Neural progenitor cell (in vitro differentiated cells): ENCODE results near the gene SMIM29. TPM values are rescaled to one million over a fixed set of nuclear protein-coding genes. Genes with fewer than 3 reads are reported as not detected.

Experiments used
- DNase-seq: peaks from one replicate; pipeline ENCODE4 v3.0.0-alpha.2; 2016; ENCODE audit warnings: low spot score
- H2AFZ ChIP-seq: fragments of 200-600 bp; sonication (generic); replicated peaks from 2 replicates; pipeline ENCODE4 v1.6.1; 2016; ENCODE audit warnings: antibody characterized with exemption
- H3F3A ChIP-seq: fragments of 200-600 bp; sonication (generic); 2 replicates; pipeline ENCODE4 v1.6.1; 2016; ENCODE audit warnings: antibody characterized with exemption, low read depth
- H3K27ac ChIP-seq: fragments of 200-600 bp; sonication (generic); 2 replicates; pipeline ENCODE4 v1.5.1; 2016; ENCODE audit warnings: mild to moderate bottlenecking
- H3K27me3 ChIP-seq: fragments of 200-600 bp; sonication (generic); 2 replicates; pipeline ENCODE4 v1.6.1; 2016; ENCODE audit warnings: mild to moderate bottlenecking, moderate library complexity
- H3K36me3 ChIP-seq: fragments of 200-600 bp; sonication (generic); 2 replicates; pipeline ENCODE4 v1.5.1; 2016
- H3K4me1 ChIP-seq: fragments of 200-600 bp; sonication (generic); 2 replicates; pipeline ENCODE4 v1.6.1; 2016; ENCODE audit warnings: mixed run types
- H3K4me2 ChIP-seq: fragments of 200-600 bp; sonication (generic); 2 replicates; pipeline ENCODE4 v1.6.1; 2016
- H3K4me3 ChIP-seq: fragments of 200-600 bp; sonication (generic); 2 replicates; pipeline ENCODE4 v1.5.1; 2016
- H3K79me2 ChIP-seq: fragments of 200-600 bp; sonication (generic); 2 replicates; pipeline ENCODE4 v1.6.1; 2016; ENCODE audit warnings: low read depth
- H3K9ac ChIP-seq: fragments of 200-600 bp; sonication (generic); 2 replicates; pipeline ENCODE4 v1.6.1; 2016
- H3K9me3 ChIP-seq: fragments of 200-600 bp; sonication (generic); 2 replicates; pipeline ENCODE4 v1.5.1; 2016; ENCODE audit warnings: low read depth
- H4K20me1 ChIP-seq: fragments of 200-600 bp; sonication (generic); 2 replicates; pipeline ENCODE4 v1.6.1; 2016; ENCODE audit warnings: low read depth
- H3K27ac Mint-ChIP-seq: 3 replicates; pipeline ENCODE4 v1.8.0; 2021; ENCODE audit warnings: mixed read lengths
- H3K27me3 Mint-ChIP-seq: 2 replicates; pipeline ENCODE4 v1.8.0; 2022; ENCODE audit warnings: low read depth, mild to moderate bottlenecking, inconsistent platforms, moderate library complexity, mixed read lengths; ENCODE audit not compliant: insufficient read depth
- H3K36me3 Mint-ChIP-seq: 3 replicates; pipeline ENCODE4 v1.8.0; 2021; ENCODE audit warnings: mixed read lengths
- H3K4me1 Mint-ChIP-seq: 3 replicates; pipeline ENCODE4 v1.8.0; 2021; ENCODE audit warnings: mixed read lengths
- H3K4me3 Mint-ChIP-seq: 3 replicates; pipeline ENCODE4 v1.8.0; 2021; ENCODE audit warnings: mild to moderate bottlenecking, moderate library complexity, mixed read lengths
- H3K9me3 Mint-ChIP-seq: 3 replicates; pipeline ENCODE4 v1.8.0; 2020; ENCODE audit warnings: mixed read lengths
- CTCF ChIP-seq: fragments of 200-600 bp; sonication (generic); IDR thresholded peaks from 2 replicates; pipeline ENCODE4 v1.5.1; 2017; ENCODE audit warnings: antibody characterized with exemption, mild to moderate bottlenecking
- EZH2 ChIP-seq: fragments of 200-600 bp; sonication (generic); IDR thresholded peaks from 2 replicates; pipeline ENCODE4 v1.6.1; 2017; ENCODE audit warnings: antibody characterized with exemption, mild to moderate bottlenecking, moderate library complexity
- EZH2phosphoT487 ChIP-seq: fragments of 200-600 bp; sonication (generic); IDR thresholded peaks from 2 replicates; pipeline ENCODE4 v1.6.1; 2017; ENCODE audit warnings: antibody characterized with exemption
- total RNA-seq: library from RNA; depleted of rRNA; stranded (reverse); fragments of >200 nt; gene quantifications from 2 replicates; pipeline ENCODE4 v1.2.3, GENCODE V29; 2015; ENCODE audit warnings: low replicate concordance

Gene SMIM29
- total RNA-seq, 1 donor from 2014 or later = 2.4 TPM

GRCh38 chr6:34232901-34233300 lies 15.9 kb downstream of the SMIM29 start:
- H3K4me3 Mint-ChIP-seq = no peak overlapping the region
- Histone ChIP-seq H3K27ac (no peak overlapping the region), H3F3A (peaks cover 38% of the 10 kb centered on the region), H2AFZ (no peak overlapping the region), H3K27me3 (no peaks in the 10 kb centered on the region), H3K4me3 (no peak overlapping the region), H3K79me2 (peaks cover 30% of the 10 kb centered on the region), H3K4me1 (peaks cover 12% of the 10 kb centered on the region), H3K4me2 (no peak overlapping the region), H4K20me1 (peaks cover 4% of the 10 kb centered on the region), H3K36me3 (no peaks in the 10 kb centered on the region), H3K9me3 (no peaks in the 10 kb centered on the region), H3K9ac (no peak overlapping the region)
- no peak for TF ChIP-seq EZH2phosphoT487
- TF ChIP-seq CTCF = no peak
- no peak for TF ChIP-seq EZH2
- H3K27ac Mint-ChIP-seq = no peak overlapping the region
- H3K27me3 Mint-ChIP-seq = peaks cover 5% of the 10 kb centered on the region
- peaks cover 23% of the 10 kb centered on the region for H3K4me1 Mint-ChIP-seq
- H3K9me3 Mint-ChIP-seq = no peaks in the 10 kb centered on the region
- no peak for DNase-seq
- H3K36me3 Mint-ChIP-seq = no peaks in the 10 kb centered on the region

- Histone ChIP-seq H2AFZ (no peak overlapping the region), H3K36me3 (no peaks in the 10 kb centered on the region), H3K9me3 (no peaks in the 10 kb centered on the region), H4K20me1 (no peaks in the 10 kb centered on the region), H3K79me2 (peaks cover 21% of the 10 kb centered on the region), H3K27ac (no peak overlapping the region), H3K4me3 (no peak overlapping the region), H3K27me3 (no peaks in the 10 kb centered on the region), H3K4me1 (peaks cover 22% of the 10 kb centered on the region), H3K4me2 (no peak overlapping the region), H3K9ac (no peak overlapping the region), H3F3A (peaks cover 33% of the 10 kb centered on the region)
- Mint-ChIP-seq H3K4me3 (no peak overlapping the region), H3K9me3 (no peaks in the 10 kb centered on the region), H3K4me1 (peaks cover 34% of the 10 kb centered on the region), H3K27ac (peak overlapping the region; percentile 76), H3K36me3 (no peaks in the 10 kb centered on the region), H3K27me3 (peaks cover 5% of the 10 kb centered on the region)
- TF ChIP-seq EZH2 (no peak), CTCF (no peak), EZH2phosphoT487 (no peak)
- DNase-seq = no peak
Measured at GRCh38 chr6:34231566-34232336, 17.1 kb downstream of the SMIM29 start.

GRCh38 chr6:34230653-34231371 lies 18.0 kb downstream of the SMIM29 start:
- H3K4me1 Mint-ChIP-seq = peaks cover 37% of the 10 kb centered on the region
- Histone ChIP-seq H3K9me3 (no peaks in the 10 kb centered on the region), H3K4me1 (peaks cover 28% of the 10 kb centered on the region), H3K9ac (no peak overlapping the region), H3K36me3 (no peaks in the 10 kb centered on the region), H3F3A (peaks cover 25% of the 10 kb centered on the region), H3K4me3 (no peak overlapping the region), H3K27ac (no peak overlapping the region), H3K79me2 (peaks cover 12% of the 10 kb centered on the region), H3K4me2 (no peak overlapping the region), H4K20me1 (no peaks in the 10 kb centered on the region), H3K27me3 (no peaks in the 10 kb centered on the region), H2AFZ (no peak overlapping the region)
- no peak for DNase-seq
- no peak overlapping the region for H3K4me3 Mint-ChIP-seq
- no peak for TF ChIP-seq EZH2phosphoT487
- no peak for TF ChIP-seq CTCF
- no peak for TF ChIP-seq EZH2
- H3K36me3 Mint-ChIP-seq = no peaks in the 10 kb centered on the region
- H3K9me3 Mint-ChIP-seq = no peaks in the 10 kb centered on the region
- peak overlapping the region; percentile 11 for H3K27ac Mint-ChIP-seq
- H3K27me3 Mint-ChIP-seq = peaks cover 5% of the 10 kb centered on the region
